ENCODE measurements around the gene CRACR2A. TPM values are rescaled to one million over a fixed set of nuclear protein-coding genes. Genes with fewer than 3 reads are reported as not detected.

The CRACR2A gene
- total RNA-seq, 1 donor = 9.5 TPM

DNA sequence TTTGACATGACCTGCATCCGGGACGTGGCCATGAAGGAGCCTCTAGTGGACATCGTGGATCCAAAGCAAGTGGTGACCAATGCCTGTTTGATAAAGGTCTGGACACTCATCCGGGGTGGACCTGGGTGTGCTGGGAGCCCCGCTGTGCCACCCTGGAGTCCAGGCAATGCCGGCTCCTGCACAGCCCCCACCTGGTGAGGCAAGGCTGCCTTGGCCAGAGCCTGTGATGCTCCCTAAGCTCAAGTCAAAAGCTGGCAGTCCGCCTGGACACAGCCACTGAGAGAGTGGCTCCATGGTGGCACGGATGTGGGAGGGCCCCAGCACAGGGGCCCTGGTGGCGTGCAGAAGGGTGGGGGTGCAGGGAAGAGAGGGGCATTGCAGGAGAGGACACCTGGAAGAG, 176.0 kb downstream of the CRACR2A start:
- DNase-seq (ENCODE audit: low read depth) = no peak
- TF ChIP-seq, protein P1, sequence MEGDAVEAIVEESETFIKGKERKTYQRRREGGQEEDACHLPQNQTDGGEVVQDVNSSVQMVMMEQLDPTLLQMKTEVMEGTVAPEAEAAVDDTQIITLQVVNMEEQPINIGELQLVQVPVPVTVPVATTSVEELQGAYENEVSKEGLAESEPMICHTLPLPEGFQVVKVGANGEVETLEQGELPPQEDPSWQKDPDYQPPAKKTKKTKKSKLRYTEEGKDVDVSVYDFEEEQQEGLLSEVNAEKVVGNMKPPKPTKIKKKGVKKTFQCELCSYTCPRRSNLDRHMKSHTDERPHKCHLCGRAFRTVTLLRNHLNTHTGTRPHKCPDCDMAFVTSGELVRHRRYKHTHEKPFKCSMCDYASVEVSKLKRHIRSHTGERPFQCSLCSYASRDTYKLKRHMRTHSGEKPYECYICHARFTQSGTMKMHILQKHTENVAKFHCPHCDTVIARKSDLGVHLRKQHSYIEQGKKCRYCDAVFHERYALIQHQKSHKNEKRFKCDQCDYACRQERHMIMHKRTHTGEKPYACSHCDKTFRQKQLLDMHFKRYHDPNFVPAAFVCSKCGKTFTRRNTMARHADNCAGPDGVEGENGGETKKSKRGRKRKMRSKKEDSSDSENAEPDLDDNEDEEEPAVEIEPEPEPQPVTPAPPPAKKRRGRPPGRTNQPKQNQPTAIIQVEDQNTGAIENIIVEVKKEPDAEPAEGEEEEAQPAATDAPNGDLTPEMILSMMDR (IDR thresholded peaks at IDR 0.05; ENCODE audit: insufficient read depth, low read depth, low read length) = no peak
- no peak overlapping the region for H3K4me3 ChIP-seq (ENCODE audit: low read depth, low read length)

GRCh38 chr12:3574986-3575385, 177.9 kb downstream of the CRACR2A start:
- no peak for DNase-seq (ENCODE audit: low read depth)
- no peak overlapping the region for H3K4me3 ChIP-seq (ENCODE audit: low read depth, low read length)
- TF ChIP-seq, protein P1 (IDR thresholded peaks at IDR 0.05; ENCODE audit: insufficient read depth, low read depth, low read length) = no peak

DNA sequence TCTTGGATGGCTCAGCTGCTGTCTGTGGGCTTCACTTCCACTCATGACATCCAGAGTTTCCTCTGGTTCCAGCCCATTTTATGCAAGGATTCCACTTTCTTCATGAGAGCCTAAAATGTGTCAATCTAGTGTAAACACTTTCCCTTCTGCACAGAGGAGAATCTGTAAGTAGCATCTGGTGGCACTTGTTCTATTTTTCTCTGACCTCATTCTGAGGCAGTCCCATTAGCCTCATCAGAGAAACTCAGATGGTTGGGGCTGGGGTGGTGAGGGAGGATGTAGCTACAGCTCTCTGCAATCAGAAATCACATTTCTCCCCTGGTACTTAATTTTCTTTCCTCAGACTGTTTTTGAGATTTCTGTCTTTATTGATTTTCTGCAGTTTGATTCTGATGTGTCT, 180.3 kb downstream of the CRACR2A start:
- no peak for DNase-seq (ENCODE audit: low read depth)
- no peak overlapping the region for H3K4me3 ChIP-seq (ENCODE audit: low read depth, low read length)
- TF ChIP-seq, protein P1 (IDR thresholded peaks at IDR 0.05; ENCODE audit: insufficient read depth, low read depth, low read length) = no peak

DNA sequence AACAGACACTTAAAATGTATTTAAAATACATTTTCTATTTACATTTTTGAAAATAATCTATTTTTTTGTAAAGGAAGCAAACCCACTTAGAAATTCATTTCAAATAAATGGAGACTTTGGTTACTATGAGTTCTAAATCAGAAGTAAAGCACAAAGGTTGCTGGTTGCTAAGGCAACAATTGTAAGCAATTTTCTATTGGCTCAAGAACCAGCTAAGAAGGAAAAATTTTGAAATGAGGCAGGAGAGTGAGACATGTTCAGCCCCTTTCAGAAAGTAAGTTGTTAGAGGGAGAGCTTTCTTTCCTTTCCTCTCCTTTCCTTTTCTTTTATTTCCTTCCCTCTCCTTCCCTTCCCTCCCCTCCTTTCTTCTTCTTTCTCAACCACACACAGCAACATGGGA, 181.2 kb downstream of the CRACR2A start:
- H3K4me3 ChIP-seq (ENCODE audit: low read depth, low read length) = no peak overlapping the region
- no peak for DNase-seq (ENCODE audit: low read depth)
- TF ChIP-seq, protein P1 (IDR thresholded peaks at IDR 0.05; ENCODE audit: insufficient read depth, low read depth, low read length) = no peak

DNA sequence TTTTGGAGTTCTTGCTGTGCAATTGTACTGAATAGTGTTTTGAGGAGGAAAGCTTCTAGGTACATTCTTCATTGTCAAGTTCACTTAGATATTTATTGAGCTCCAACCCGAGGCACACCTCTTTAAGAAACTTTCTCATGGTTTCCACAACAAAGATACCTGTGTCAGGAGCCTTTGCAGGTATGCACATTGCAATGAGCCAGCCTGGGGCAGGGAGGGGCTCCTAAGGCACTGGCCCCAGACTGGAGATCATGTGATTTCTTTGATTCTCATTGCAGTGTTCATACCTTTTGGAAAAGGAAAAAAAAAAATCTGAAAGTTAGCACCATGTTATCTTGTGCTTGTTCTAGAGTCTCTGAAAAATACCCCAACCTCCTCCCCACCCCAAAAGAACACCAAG, 181.6 kb downstream of the CRACR2A start:
- TF ChIP-seq, protein P1 (IDR thresholded peaks at IDR 0.05; ENCODE audit: insufficient read depth, low read depth, low read length) = no peak
- DNase-seq (ENCODE audit: low read depth) = no peak

DNA sequence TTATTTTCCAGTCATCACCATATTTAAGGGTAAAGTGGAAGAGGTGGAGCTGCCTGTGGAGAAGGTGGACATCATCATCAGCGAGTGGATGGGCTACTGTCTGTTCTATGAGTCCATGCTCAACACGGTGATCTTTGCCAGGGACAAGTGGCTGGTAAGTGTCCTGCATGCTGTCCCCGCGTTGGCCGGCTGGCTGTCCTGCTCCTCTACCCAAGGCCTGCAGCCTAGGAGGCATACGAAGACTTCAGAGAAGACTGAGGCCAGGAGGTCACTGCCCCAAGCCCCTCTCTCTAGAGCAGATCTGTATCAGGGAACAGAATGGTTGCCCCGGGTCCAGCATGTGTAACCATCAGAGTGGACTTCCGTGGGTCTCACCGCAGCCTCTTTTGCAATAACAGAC, 184.2 kb downstream of the CRACR2A start:
- no peak overlapping the region for H3K4me3 ChIP-seq (ENCODE audit: low read depth, low read length)
- TF ChIP-seq, protein P1 (IDR thresholded peaks at IDR 0.05; ENCODE audit: insufficient read depth, low read depth, low read length) = no peak
- no peak for DNase-seq (ENCODE audit: low read depth)

More for the DNA sequence above, 181.6 kb downstream of the CRACR2A start:
- no peak overlapping the region for H3K4me3 ChIP-seq (ENCODE audit: low read depth, low read length)

DNA sequence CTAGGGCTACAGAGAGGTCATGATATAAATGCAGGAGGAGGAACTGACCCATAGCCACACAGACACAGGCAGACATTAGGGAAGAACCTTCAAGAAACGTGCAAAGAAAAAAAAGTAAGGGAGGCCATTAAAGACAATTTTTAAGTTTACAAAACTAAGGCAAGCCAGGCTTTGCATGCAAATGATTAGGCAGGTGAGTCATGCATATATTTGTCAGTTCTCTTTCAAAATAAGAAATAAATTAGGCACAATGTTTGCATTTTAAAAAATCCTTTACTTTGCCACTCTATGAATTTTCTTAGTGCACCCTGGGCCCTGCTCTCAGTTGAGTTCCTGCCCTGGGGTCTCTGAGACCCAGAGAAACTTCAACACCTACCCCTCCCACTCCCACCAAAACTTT, 186.9 kb downstream of the CRACR2A start:
- TF ChIP-seq, protein P1 (IDR thresholded peaks at IDR 0.05; ENCODE audit: insufficient read depth, low read depth, low read length) = no peak
- peak; percentile 7 for DNase-seq (ENCODE audit: low read depth)
- no peak overlapping the region for H3K4me3 ChIP-seq (ENCODE audit: low read depth, low read length)
